Thyroid gland (tissue), 4 donors: ENCODE data around the gene UVSSA.

Experiments used
- POLR2A ChIP-seq, 2 donors: fragments of 450-650 bp; IDR thresholded peaks; one replicate each; pipeline ENCODE4 v1.6.1; 2017; ENCODE audit warnings: antibody characterized with exemption in 2 of 2, mild to moderate bottlenecking in 2 of 2, moderate library complexity in 1 of 2
- TF ChIP-seq, protein P1 (sequence below), 6 experiments: fragments of 200-600 bp in 3 of 6; fragments of 450-650 bp in 3 of 6; sonication (generic) in 3 of 6; IDR thresholded peaks; one replicate each; pipeline ENCODE4 v1.5.1; 2016 to 2019; ENCODE audit warnings: antibody characterized with exemption in 6 of 6, mild to moderate bottlenecking in 2 of 6, inconsistent platforms in 1 of 6, moderate library complexity in 1 of 6

DNA sequence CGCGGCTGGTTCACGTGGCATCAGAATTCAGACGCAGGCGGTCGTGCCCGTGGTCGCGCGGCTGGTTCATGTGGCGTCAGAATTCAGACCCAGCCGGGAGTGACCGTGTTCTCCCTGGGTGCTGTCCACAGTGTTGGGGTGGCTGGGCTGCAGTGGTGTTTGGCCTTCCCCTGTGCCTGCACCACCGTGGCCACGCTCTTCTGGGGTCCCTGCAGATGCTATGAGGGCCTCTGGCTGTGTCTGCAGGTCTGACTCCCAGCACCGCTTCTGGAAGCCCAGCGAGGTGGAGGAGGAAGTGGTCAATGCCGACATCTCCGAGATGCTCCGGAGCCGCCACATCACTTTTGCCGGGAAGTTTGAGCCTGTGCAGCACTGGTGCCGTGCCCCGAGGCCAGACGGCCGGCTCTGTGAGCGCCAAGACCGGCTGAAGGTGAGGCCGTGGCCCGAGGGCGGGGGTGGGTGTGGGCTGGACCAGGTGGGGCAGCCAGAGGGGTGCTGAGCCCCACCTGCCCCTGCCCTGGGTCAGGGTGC, 32.9 kb downstream of the UVSSA start:
- TF ChIP-seq, protein P1, sequence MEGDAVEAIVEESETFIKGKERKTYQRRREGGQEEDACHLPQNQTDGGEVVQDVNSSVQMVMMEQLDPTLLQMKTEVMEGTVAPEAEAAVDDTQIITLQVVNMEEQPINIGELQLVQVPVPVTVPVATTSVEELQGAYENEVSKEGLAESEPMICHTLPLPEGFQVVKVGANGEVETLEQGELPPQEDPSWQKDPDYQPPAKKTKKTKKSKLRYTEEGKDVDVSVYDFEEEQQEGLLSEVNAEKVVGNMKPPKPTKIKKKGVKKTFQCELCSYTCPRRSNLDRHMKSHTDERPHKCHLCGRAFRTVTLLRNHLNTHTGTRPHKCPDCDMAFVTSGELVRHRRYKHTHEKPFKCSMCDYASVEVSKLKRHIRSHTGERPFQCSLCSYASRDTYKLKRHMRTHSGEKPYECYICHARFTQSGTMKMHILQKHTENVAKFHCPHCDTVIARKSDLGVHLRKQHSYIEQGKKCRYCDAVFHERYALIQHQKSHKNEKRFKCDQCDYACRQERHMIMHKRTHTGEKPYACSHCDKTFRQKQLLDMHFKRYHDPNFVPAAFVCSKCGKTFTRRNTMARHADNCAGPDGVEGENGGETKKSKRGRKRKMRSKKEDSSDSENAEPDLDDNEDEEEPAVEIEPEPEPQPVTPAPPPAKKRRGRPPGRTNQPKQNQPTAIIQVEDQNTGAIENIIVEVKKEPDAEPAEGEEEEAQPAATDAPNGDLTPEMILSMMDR (IDR thresholded peaks at IDR 0.05), result no peak
- no peak for TF ChIP-seq POLR2A (IDR thresholded peaks at IDR 0.05)
